Muscle layer of colon (tissue), 2 donors: ENCODE data around the gene GSG1L.

Experiments used
- H3K27ac ChIP-seq: one replicate; pipeline ENCODE4 v1.7.0; 2013; ENCODE audit warnings: low read depth, mild to moderate bottlenecking, low read length, moderate library complexity
- H3K27me3 ChIP-seq, 2 donors: one replicate each; pipeline ENCODE4 v1.7.0; 2013; ENCODE audit warnings: low read length in 2 of 2, mild to moderate bottlenecking in 2 of 2; ENCODE audit not compliant: insufficient read depth in 2 of 2, control insufficient read depth in 1 of 2
- H3K36me3 ChIP-seq: one replicate; pipeline ENCODE4 v1.7.0; 2013; ENCODE audit warnings: mild to moderate bottlenecking, low read length; ENCODE audit not compliant: insufficient read depth
- H3K4me1 ChIP-seq: one replicate; pipeline ENCODE4 v1.7.0; 2013; ENCODE audit warnings: mild to moderate bottlenecking, low read length; ENCODE audit not compliant: insufficient read depth
- H3K4me3 ChIP-seq, 2 donors: one replicate each; pipeline ENCODE4 v1.7.0; 2013; ENCODE audit warnings: low read length in 2 of 2, low read depth in 1 of 2, mild to moderate bottlenecking in 1 of 2, moderate library complexity in 1 of 2
- H3K9ac ChIP-seq: one replicate; pipeline ENCODE4 v1.7.0; 2013; ENCODE audit warnings: low read length
- H3K9me3 ChIP-seq: one replicate; pipeline ENCODE4 v1.7.0; 2013; ENCODE audit warnings: mild to moderate bottlenecking, low read length
- donor health status: abdominal sarcoma.
- donor health status: Adenocarcinoma of cecum.

Gene GSG1L

GRCh38 chr16:27790546-27791403, 272.7 kb downstream of the GSG1L start:
- Histone ChIP-seq H3K9ac (no peak overlapping the region), H3K4me3 (no peak overlapping the region), H3K36me3 (no peaks in the 10 kb centered on the region), H3K27ac (no peak overlapping the region), H3K27me3 (no peaks in the 10 kb centered on the region), H3K4me1 (no peaks in the 10 kb centered on the region), H3K9me3 (no peaks in the 10 kb centered on the region)

- H3K27ac ChIP-seq: no peak overlapping the region
- no peaks in the 10 kb centered on the region for H3K9me3 ChIP-seq
- H3K27me3 ChIP-seq: peaks cover 0 to 1% of the 10 kb centered on the region in 2 donors
- no peaks in the 10 kb centered on the region for H3K4me1 ChIP-seq
- H3K4me3 ChIP-seq: no peak overlapping the region
- H3K9ac ChIP-seq: no peak overlapping the region
- H3K36me3 ChIP-seq: no peaks in the 10 kb centered on the region
These were observed 273.8 kb downstream of the GSG1L start for GRCh38 chr16:27789595-27790241.

- Histone ChIP-seq H3K4me3 (no peak overlapping the region), H3K9ac (no peak overlapping the region), H3K9me3 (no peaks in the 10 kb centered on the region)
These were observed 274.4 kb downstream of the GSG1L start for GRCh38 chr16:27789150-27789549.

GRCh38 chr16:27787665-27788064, 275.8 kb downstream of the GSG1L start:
- Histone ChIP-seq H3K36me3 (no peaks in the 10 kb centered on the region), H3K9me3 (no peaks in the 10 kb centered on the region), H3K27me3 (peaks cover 0 to 7% of the 10 kb centered on the region in 2 donors), H3K9ac (no peak overlapping the region), H3K4me3 (no peak overlapping the region), H3K4me1 (no peaks in the 10 kb centered on the region), H3K27ac (no peak overlapping the region)

More at GRCh38 chr16:27789150-27789549, 274.4 kb downstream of the GSG1L start:
- Histone ChIP-seq H3K27me3 (peaks cover 0 to 7% of the 10 kb centered on the region in 2 donors), H3K4me1 (no peaks in the 10 kb centered on the region), H3K27ac (no peak overlapping the region), H3K36me3 (no peaks in the 10 kb centered on the region)

GRCh38 chr16:27786923-27787625, 276.4 kb downstream of the GSG1L start:
- Histone ChIP-seq H3K36me3 (no peaks in the 10 kb centered on the region), H3K9ac (no peak overlapping the region), H3K27me3 (peaks cover 0 to 7% of the 10 kb centered on the region in 2 donors), H3K4me3 (no peak overlapping the region), H3K9me3 (no peaks in the 10 kb centered on the region), H3K27ac (no peak overlapping the region), H3K4me1 (no peaks in the 10 kb centered on the region)

GRCh38 chr16:27786221-27786922, 277.1 kb downstream of the GSG1L start:
- no peaks in the 10 kb centered on the region for H3K4me1 ChIP-seq
- H3K9ac ChIP-seq: no peak overlapping the region
- H3K9me3 ChIP-seq: no peaks in the 10 kb centered on the region
- H3K4me3 ChIP-seq: no peak overlapping the region
- H3K27me3 ChIP-seq: peaks cover 0 to 7% of the 10 kb centered on the region in 2 donors
- no peaks in the 10 kb centered on the region for H3K36me3 ChIP-seq
- no peak overlapping the region for H3K27ac ChIP-seq

- H3K27ac ChIP-seq: no peak overlapping the region
- peaks cover 0 to 7% of the 10 kb centered on the region in 2 donors for H3K27me3 ChIP-seq
- no peaks in the 10 kb centered on the region for H3K4me1 ChIP-seq
- H3K9me3 ChIP-seq: no peaks in the 10 kb centered on the region
- no peaks in the 10 kb centered on the region for H3K36me3 ChIP-seq
- H3K9ac ChIP-seq: no peak overlapping the region
- no peak overlapping the region for H3K4me3 ChIP-seq
These were observed 278.2 kb downstream of the GSG1L start for GRCh38 chr16:27785307-27785678.

GRCh38 chr16:27784351-27785306, 278.9 kb downstream of the GSG1L start:
- H3K9me3 ChIP-seq: no peaks in the 10 kb centered on the region
- H3K9ac ChIP-seq: no peak overlapping the region
- no peaks in the 10 kb centered on the region for H3K4me1 ChIP-seq
- H3K27me3 ChIP-seq: peaks cover 0 to 7% of the 10 kb centered on the region in 2 donors
- H3K4me3 ChIP-seq: no peak overlapping the region
- H3K36me3 ChIP-seq: no peaks in the 10 kb centered on the region
- H3K27ac ChIP-seq: no peak overlapping the region

- H3K9me3 ChIP-seq: no peaks in the 10 kb centered on the region
- no peak overlapping the region for H3K27ac ChIP-seq
- peaks cover 0 to 7% of the 10 kb centered on the region in 2 donors for H3K27me3 ChIP-seq
These were observed 281.3 kb downstream of the GSG1L start for GRCh38 chr16:27781981-27782880.

GRCh38 chr16:27781195-27781524, 282.4 kb downstream of the GSG1L start:
- no peak overlapping the region for H3K27ac ChIP-seq
- no peaks in the 10 kb centered on the region for H3K4me1 ChIP-seq
- no peak overlapping the region for H3K4me3 ChIP-seq
- H3K27me3 ChIP-seq: peaks cover 0 to 7% of the 10 kb centered on the region in 2 donors
- no peak overlapping the region for H3K9ac ChIP-seq
- no peaks in the 10 kb centered on the region for H3K9me3 ChIP-seq
- H3K36me3 ChIP-seq: no peaks in the 10 kb centered on the region

More at GRCh38 chr16:27781981-27782880, 281.3 kb downstream of the GSG1L start:
- no peaks in the 10 kb centered on the region for H3K4me1 ChIP-seq
- H3K36me3 ChIP-seq: no peaks in the 10 kb centered on the region
- no peak overlapping the region for H3K4me3 ChIP-seq
- no peak overlapping the region for H3K9ac ChIP-seq
